NCI-H226 (cell line): ENCODE measurements around the gene SPAG7.
"Not testable (repeated sequence)": the region's sequence is repeated elsewhere in the genome, so short reads cannot be mapped to it uniquely, and the experiment has no call there.

Experiments used
- DNase-seq: peaks from one replicate; pipeline ENCODE4 v3.0.0-alpha.2; 2015

The SPAG7 gene

DNA sequence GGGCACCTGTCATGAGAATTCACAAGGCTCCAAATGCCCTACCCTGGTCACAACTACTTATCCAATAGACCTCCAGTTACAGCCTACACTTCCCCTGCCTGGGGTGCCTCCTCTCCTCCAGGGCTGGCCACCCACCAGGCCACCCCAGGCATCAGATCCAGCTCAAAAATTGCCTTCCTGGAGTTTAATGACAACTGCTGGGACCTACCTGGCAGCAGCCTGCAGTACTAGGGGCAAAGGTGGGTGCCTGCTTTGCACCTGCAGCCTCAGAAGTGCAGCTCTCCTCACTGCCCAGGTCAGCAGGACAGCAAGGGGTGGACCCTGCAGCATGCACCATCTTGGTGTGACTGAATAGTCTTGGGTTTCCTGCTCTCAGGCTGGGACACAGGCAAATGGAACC is 32.0 kb downstream of the SPAG7 start:
- DNase-seq, result no peak

DNA sequence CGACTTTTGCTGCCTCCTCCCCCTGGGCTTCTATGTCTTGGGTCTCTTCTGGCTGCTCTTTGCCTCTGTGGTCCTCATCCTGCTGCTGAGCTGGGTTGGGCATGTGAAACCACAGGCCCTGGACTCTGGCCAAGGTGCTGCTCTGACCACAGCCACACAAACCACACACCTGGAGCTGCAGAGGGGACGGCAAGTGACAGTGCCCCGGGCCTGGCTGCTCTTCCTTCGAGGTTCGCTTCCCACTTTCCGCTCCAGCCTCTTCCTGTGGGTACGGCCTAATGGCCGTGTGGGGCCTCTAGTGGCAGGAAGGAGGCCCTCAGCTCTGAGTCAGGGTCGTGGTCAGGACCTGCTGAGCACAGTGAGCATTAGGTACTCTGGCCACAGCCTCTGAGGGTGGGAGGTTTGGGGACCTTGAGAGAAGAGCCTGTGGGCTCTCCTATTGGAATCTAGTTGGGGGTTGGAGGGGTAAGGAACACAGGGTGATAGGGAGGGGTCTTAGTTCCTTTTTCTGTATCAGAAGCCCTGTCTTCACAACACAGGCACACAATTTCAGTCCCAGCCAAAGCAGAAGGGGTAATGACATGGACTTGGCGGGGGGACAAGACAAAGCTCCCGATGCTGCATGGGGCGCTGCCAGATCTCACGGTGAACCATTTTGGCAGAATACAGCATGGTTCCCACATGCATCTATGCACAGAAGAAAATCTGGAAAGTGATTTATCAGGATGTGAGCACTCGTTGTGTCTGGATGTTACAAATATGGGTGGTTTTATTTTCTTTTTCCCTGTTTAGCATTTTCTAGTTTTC is 33.2 kb downstream of the SPAG7 start:
- DNase-seq, result peak; percentile 58

- DNase-seq, result no peak
Observed at GRCh38 chr17:4933646-4934045, 34.0 kb downstream of the SPAG7 start.

DNA sequence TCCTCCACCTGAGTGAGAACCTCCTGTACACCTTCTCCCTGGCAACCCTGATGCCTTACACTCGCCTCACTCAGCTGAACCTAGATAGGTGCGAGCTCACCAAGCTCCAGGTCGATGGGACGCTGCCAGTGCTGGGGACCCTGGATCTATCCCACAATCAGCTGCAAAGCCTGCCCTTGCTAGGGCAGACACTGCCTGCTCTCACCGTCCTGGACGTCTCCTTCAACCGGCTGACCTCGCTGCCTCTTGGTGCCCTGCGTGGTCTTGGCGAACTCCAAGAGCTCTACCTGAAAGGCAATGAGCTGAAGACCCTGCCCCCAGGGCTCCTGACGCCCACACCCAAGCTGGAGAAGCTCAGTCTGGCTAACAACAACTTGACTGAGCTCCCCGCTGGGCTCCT is 34.9 kb downstream of the SPAG7 start:
- no peak for DNase-seq

DNA sequence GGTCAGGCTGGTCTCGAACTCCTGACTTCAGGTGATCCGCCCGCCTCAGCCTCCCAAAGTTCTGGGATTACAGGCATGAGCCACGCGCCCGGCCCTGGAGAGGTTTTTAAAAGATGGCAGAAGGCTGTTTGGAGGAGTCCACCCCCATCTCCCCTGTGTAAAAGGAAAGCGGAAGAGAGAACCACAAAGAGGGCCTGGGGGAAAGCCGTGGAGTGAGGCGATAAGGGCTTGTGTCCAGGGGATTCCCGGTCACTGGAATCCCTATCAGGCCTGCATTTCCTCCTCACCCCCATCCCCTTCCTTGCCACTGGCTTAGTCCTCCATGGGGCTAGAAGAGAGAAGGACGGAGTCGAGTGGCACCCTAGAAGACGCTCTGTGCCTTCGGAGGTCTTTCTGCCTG is 35.7 kb downstream of the SPAG7 start, which contains the start of gene GP1BA:
Gene GP1BA (plus strand): TSS at position 315 of the 400 bp plus-strand sequence. CDS start 328 bp downstream, outside the sequence.
- no peak for DNase-seq

DNA sequence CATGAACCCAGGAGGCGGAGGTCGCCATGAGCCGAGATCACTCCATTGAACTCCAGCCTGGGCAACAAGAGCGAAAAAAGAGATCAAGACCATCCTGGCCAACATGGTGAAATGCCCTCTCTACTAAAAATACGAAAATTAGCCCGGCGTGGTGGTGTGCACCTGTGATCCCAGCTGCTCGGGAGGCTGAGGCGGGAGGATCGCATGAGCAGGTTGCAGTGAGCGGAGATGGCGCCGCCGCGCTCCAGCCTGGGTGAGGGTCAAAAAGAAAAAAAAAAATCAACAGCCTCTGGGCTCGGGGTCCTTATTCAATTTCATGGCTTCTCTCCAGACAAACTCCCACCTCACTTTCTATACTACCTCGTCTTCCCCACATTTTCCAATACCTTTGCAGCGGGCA is 38.7 kb downstream of the SPAG7 start:
- no peak for DNase-seq

DNA sequence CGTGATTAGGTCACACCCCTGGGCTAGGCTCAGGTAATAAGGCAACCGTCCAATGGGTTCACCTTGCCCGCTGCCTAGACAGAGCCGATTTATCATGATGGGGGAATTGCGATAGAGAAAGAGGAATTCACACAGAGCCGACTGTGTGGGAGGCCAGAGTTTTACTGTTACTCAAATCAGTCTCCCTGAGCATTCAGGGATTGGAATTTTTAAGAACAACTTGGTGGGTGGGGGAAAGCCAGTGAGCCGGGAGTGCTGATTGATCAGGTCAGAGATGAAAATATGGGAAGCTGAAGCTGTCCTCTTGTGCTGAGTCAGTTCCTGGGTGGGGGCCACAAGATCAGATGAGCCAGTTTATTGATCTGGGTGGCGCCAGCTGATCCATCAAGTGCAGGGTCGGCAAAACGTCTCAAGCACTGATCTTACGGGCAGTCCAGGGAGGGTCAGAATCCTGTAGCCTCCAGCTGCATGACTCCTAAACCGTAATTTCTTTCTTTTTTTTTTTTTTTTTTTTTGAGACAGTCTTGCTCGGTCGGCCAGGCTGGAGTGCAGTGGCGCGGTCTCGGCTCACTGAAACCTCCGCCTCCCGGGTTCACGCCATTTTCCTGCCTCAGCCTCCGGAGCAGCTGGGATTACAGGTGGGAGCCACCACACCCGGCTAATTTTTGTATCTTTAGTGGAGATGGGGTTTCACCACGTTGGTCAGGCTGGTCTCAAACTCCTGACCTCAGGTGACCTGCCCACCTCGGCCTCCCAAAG is 40.9 kb downstream of the SPAG7 start:
- not testable (repeated sequence) for DNase-seq

DNA sequence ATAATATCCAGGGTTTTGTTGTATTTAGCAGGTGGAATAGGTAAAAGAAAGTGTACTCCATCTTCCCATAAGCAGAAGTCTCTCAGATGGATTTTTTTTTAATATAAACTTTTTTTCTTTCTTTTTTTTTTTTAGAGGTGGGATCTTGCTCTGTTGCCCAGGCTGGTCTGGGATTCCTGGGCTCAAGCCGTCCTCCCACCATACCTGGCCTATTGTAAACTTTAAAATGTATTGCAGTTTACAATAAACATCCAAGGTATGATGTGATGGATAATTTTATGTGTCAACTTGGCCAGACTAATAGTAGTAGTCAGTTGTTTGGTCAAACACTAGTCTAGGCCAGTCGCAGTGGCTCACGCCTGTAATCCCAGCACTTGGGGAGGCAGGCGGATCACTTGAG is 46.3 kb downstream of the SPAG7 start:
- DNase-seq, result no peak

DNA sequence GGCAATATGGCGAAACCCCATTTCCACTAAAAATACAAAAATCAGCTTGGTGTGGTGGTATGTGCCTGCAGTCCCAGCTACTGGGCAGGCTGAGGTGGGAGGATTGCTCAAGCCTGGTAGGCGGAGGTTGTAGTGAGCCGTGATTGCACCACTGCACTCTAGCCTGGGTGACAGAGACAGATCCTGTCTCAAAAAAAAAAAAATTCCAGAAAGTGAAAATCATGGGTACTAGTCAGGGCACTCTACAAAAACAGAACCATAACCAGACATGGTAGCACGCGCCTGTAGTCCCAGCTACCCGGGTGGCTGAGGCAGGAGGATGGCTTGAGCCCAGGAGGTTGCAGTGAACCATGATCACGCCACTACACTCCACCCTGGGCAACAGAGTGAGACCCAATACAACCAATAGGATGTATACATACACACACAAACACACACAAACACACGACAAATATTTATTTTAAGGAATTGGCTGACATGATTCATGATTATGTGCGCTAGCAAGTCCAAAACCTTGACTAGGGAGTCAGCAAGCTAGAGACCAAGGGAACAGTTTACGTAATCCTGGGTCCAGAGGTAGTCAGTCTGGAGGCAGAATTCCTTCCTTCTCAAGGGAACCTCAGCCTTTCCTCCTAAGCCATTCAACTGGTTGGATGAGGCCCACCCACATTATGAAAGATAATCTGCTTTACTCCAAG is 47.1 kb downstream of the SPAG7 start:
- DNase-seq, result peak; percentile 60

GRCh38 chr17:4919511-4920047 is 48.0 kb downstream of the SPAG7 start:
- DNase-seq, result no peak

DNA sequence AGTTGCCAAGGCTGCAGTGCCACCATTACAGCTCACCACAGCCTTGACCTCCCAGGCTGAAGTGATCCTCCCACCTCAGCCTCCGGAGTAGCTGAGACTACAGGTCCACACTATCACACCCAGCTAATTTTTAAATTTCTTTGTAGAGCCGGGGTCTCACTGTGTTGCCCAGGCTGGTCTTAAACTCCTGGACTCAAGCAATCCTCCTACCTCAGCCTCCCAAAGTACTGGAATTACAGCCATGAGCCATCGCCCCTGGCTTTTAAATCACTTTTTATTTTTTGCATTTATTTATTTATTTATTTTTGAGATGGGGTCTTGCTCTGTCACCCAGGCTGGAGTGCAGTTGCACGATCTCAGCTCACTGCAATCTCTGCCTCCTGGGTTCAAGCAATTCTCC is 53.1 kb downstream of the SPAG7 start:
- DNase-seq, result not testable (repeated sequence)

GRCh38 chr17:4913994-4914393 is 53.6 kb downstream of the SPAG7 start:
- no peak for DNase-seq
